OCI-LY7 (cell line): ENCODE data around the gene INPP5A.

Source experiments
- CTCF ChIP-seq: fragments of 200-600 bp; sonication (generic); conservative IDR thresholded peaks from 2 replicates; pipeline ENCODE4 v1.5.1; 2014; ENCODE audit warnings: mild to moderate bottlenecking, antibody characterized with exemption, low read length, moderate library complexity, mixed read lengths
- EZH2phosphoT487 ChIP-seq: fragments of 200-600 bp; sonication (generic); IDR thresholded peaks from 2 replicates; pipeline ENCODE4 v1.6.1; 2018; ENCODE audit warnings: low read depth, borderline replicate concordance, mild to moderate bottlenecking, mixed run types, antibody characterized with exemption, low read length, moderate library complexity, mixed read lengths

- TF ChIP-seq CTCF = no peak
- TF ChIP-seq EZH2phosphoT487 = no peak
These were observed 37.3 kb downstream of the INPP5A start for GRCh38 chr10:132574783-132575319.
